Mammary epithelial cell (primary cell): ENCODE measurements around the gene EDC3.

ENCODE experiments used
- EZH2 ChIP-seq: IDR thresholded peaks from 2 replicates; pipeline ENCODE4 v1.6.1; 2012; ENCODE audit warnings: low read length, inconsistent platforms, borderline replicate concordance
- TF ChIP-seq, protein P1 (sequence below), 2 donors: IDR thresholded peaks in 1 of 2; conservative IDR thresholded peaks in 1 of 2; 2 replicates each; pipeline ENCODE4 v1.5.1; 2011 to 2012; ENCODE audit warnings: inconsistent platforms in 2 of 2, low read length in 2 of 2, mild to moderate bottlenecking in 2 of 2, control low read depth in 1 of 2, low read depth in 1 of 2; ENCODE audit not compliant: insufficient read depth in 1 of 2; ENCODE audit errors: extremely low read depth in 1 of 2

DNA sequence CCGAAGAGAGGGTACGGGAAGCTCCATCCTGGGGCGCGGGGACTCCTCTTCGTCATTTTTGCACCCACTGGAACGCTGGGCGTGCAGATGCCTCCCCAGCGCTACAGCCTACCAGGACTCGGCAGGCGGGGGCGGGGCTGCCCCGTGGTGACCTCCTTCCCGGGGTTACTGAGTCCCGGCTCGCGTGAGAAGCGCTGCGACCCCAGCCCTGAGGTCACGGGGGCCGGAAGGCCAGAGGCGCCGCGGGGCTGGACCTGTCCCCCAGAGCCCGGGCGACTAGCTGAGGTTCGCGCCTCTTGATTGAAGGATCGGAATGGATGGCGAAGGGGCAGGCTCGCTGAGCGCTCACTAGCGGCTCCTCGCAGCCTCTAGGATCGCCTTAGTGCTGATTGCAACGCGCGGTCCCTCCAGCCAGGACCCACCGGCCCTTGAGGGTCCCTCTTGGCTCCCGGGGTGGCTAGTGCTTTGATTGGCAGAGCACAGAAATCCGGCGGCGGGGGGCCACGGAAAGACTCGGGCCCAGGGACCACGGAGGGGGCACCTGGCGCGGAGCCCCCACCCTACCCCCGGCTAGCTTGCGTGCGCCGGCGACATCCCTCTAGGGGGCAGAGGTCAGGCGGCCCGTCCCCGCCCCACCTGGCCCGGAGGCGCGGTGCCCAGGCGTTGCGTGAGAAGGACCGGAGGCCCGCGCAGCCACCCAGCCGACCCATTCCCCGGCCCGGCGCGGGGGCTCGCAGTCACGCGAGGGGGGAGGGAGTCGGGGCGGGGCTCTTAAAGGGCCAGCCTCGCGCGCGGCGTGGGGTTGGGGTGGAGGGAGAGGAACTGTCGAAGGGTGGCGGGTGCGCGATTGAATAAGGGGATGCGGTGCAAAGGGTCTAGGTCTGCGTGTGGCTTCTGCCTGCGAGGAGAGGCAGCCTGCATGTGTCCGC lies 30.3 kb upstream of the EDC3 start:
- no peak for TF ChIP-seq EZH2
- TF ChIP-seq, protein P1, sequence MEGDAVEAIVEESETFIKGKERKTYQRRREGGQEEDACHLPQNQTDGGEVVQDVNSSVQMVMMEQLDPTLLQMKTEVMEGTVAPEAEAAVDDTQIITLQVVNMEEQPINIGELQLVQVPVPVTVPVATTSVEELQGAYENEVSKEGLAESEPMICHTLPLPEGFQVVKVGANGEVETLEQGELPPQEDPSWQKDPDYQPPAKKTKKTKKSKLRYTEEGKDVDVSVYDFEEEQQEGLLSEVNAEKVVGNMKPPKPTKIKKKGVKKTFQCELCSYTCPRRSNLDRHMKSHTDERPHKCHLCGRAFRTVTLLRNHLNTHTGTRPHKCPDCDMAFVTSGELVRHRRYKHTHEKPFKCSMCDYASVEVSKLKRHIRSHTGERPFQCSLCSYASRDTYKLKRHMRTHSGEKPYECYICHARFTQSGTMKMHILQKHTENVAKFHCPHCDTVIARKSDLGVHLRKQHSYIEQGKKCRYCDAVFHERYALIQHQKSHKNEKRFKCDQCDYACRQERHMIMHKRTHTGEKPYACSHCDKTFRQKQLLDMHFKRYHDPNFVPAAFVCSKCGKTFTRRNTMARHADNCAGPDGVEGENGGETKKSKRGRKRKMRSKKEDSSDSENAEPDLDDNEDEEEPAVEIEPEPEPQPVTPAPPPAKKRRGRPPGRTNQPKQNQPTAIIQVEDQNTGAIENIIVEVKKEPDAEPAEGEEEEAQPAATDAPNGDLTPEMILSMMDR (conservative IDR thresholded peaks at IDR 0.05 in 1 of 2, IDR thresholded peaks at IDR 0.05 in 1 of 2; ENCODE audit: extremely low read depth in 1 of 2, insufficient read depth in 1 of 2, low read depth in 1 of 2, low read length in 2 of 2): peak in 1 of 2 donors; percentile 2
